ENCODE measurements around the gene SMG6.
"Not testable (repeated sequence)": the region's sequence is repeated elsewhere in the genome, so short reads cannot be mapped to it uniquely, and the experiment has no call there.

SMG6 gene

DNA sequence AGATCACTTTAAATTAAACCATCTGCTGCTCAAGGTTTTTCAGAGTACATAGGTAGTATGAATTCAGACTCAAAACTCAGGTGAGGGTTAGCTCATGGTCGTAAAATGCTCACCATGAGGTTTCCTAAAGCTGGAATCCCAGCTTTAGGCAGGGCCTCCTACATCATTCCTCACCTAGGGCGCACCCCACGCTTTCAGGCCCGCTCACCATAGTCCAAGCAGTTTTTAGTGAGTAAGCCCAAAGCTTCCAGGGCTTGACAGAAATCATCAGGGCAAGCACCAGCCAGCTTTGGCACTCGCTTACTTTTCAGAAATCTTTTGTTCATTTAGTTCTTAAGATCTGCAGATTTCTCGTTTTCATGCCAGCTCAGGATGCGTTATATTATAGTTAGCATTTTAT is 158.9 kb downstream of the SMG6 start:
- DNase-seq (ENCODE audit: low read depth), result no peak

DNA sequence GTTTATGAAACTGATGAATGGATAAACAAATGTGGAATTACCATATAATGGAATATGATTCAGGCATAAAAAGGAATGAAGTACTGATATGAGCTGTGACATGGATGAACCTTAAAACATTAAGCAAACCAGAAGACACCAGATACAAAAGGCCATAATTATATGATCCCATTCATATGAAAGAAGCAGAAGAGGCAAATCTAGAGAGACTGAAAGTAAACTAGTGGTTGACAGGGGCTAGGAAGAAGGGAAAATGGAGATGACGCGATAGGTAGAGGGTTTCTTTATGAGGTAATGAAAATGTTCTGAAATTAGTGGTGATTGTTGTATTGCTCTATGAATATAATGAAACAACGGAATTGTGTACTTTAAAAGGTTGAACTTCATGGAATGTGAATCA is 160.3 kb downstream of the SMG6 start:
- no peak for DNase-seq (ENCODE audit: low read depth)

DNA sequence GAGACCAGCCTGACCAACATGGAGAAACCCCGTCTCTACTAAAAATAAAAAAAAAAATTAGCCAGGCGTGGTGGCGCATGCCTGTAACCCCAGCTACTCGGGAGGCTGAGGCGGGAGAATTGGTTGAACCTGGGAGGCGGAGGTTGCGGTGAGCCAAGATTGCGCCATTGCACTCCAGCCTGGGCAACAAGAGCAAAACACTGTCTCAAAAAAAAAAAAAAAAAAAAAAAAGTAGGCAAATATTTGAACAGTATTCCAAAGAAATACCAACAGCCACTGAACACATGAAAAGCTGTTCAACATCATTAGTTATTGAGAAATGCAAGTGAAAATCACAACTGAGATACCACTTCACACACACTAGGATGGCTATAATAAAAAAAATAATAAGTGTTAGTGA is 160.9 kb downstream of the SMG6 start:
- not testable (repeated sequence) for DNase-seq (ENCODE audit: low read depth)

DNA sequence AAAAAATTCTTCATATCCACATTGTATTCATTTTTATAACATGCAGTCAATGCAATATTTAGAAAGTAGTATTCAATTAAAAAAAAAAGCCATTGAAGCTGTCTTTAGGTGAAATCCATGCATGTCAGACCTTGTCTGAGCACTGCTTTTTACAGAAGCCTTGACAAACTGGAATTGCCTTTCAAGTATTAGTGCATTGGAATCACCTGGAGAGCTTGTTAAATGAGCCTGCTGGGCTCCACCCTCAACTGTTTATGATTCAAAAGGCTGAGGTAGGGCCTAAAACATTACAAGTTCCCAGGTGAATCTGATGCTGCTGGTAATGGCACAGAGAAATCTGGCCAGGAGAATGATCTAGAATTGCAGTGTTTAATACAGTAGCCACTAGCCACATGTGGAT is 162.9 kb downstream of the SMG6 start:
- no peak for DNase-seq (ENCODE audit: low read depth)

DNA sequence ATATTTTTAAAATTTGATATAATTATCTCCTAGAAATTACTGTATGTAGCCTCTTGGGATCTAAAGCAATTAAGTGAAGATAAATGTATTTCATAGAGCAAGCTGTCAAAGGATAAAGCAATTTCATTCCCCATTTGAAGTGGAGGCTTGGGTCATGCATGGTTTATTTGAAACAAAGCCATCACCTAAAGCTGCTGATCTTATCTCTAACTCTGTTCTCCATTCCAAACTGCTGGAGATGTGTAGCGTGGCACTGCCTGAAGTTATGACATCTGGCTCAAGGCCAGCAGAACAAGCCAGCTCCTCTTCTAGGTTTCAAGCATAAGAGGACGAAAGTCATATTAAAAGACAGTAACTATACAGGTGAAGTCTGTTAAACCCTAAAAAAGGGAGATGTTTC is 164.8 kb downstream of the SMG6 start:
- DNase-seq (ENCODE audit: low read depth), result peak; percentile 70

DNA sequence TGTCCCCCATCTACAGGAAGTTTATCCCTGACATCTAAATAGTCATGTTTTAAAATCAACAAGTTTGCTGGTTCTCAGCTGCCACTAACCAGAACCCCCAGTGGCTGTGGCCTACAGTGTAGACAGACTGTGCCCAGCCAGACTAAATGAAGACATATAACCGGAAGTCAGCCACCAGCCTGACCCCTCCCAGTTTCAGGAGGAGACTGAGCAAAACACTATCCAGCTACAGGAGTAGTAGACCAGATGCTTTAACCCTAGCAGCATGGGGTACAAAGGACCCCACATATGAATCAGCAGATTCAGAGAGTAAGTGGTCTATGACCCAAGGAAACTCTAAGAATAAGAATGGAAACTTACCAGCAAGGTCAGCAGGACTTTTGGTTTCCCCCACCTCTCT is 165.3 kb downstream of the SMG6 start:
- DNase-seq (ENCODE audit: low read depth), result no peak

DNA sequence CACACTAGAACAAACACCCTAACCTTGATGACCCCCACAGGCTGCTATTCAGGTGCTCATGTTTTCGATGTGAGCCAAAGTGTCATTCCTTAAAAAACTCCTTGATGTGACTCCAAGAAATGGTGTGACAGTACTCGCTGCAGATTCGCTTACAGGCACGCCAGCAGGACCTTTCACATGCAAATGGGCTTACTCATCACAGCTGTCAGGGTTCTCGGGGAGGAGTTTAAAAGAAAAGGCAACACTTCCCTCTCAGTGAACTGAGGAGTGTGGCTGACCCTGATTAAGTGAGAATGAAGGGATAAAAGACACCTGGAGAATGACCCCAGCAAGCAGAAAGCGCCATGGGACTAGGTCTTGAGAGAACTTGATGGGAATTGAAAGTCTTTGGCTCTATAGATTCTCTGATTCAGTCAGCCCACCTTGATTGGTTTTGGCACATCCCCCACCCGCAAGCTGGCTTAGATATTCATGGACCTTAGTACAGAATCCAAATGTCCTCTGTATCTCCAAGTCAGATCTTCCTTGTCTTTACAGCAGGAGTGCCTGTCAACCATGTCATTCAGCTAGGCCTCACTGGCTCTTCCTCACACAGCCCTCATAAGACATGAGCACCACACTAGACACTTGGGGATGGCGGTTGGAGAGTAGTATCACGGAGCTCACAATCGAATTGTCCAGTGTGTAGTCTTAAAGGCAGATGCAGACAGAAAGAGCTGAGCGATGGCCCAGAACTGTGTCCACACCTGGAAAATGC is 166.1 kb downstream of the SMG6 start:
- DNase-seq (ENCODE audit: low read depth), result peak; percentile 75

DNA sequence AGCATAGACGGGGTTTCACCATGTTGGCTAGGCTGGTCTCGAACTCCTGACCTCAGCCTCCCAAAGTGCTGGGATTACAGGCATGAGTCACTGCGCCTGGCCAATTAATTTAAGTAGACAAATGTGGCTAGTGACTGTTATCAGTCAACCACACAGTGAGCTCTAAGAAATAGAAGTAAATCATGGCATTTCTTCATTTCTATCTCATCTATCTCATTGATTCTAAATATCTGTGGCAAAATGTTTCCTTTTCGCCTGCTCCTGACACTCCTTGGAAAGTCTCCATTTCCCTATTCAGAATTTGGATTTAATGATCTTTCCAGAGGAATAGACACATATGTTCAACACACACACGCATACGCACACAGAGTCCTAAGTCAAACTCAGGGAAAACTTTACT is 167.3 kb downstream of the SMG6 start:
- DNase-seq (ENCODE audit: low read depth), result peak; percentile 69

DNA sequence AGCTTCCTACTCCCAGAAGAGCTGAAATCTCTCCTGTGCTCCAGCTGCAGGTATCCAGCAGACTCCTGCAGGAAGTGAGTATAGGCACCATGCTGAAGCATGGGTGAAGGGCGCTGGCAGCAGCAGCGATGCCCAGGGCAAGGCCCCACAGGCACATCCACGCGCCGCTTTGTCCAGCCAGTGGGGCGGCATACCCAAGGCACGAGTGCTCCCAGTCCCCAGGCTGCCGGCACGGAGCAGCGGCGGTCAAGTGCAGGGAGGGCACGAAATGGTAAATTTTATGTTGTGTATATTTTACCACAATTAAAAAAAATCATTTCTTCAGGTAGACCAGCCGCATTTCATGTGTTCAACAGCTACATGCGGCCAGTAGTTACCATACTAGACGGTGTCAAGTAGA is 175.6 kb downstream of the SMG6 start:
- no peak for DNase-seq (ENCODE audit: low read depth)

DNA sequence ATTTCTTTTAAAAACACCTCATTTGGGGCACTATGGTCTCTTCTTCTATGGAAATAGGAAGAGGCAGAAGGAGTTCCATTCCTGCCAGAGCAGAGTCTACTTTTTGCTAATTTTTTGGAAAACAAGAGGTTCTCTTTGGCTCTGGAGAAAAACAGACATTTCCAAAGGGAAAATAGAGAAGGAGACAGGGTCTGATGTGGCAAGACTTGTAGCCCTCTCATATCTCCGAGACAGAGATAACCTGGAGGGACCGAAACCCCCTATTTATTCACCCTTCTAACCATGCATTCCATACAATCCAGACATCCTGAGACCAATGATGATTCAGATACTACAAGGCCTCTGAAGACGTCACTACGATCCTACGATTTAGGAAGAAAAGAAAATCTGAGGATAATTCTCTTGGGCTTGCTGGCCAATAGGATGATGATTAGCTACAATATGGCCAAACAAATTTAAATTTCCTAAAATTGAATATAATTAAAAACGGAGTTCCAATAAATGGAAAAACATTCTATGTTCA is 178.5 kb downstream of the SMG6 start:
- DNase-seq (ENCODE audit: low read depth), result peak; percentile 94

DNA sequence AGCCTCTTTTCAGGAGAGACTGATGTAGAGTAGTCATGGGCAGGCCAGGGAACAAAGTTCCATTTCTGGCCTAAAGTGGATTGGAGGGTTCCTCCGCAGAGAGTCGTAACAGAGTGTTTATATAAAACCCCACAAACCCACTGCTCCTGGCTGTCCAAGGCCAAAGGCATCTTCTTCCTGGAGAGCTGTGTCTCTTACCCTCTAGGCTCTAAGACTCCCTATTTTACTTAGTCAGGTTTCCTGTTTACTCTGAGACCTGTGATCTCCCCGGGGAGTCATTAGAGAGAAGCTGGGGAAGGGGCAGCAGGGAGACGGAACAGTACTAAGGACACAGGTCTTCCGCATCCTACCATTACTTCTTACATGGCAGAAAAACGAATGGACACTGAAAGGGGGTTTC is 179.2 kb downstream of the SMG6 start:
- peak; percentile 60 for DNase-seq (ENCODE audit: low read depth)

DNA sequence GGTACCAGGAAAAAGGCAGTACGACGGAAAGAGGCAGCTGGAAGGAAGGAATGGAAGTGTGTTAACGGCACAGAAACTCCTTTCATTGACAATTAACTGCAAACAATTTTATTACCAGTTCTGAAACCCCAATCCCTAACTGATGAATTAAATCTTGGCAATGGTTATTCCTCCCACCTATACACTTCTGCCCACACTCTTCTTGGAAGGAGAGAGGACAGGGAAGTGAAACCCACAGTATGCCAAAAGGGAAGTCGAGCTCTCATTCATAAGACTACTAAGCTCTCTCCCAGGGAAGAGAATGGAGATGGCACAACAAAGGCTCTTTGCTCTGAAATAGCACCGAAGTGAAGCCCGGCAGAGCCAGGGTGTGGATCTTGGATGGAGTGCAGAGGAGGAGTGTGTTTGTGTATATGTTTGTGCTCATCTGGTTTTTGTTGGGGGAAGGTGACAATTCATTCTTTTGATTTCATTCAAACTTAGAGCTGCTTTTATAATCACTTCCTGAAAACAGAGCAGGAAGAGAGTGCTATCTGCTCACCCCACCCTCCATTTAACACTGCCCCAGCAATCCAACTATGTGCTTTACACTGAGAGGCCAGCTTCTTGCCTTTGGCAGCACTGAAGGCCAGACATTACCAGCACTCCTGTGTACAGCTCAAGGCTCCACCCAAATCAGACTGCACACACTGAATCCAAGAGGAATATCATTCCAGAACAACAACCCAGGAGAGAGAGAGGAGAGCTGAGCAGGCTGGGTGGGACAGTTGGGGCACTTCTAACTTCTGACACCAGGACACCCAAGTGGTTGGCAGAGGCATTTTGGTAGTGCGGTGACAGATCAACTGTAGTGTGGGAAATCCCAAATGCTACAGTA is 180.0 kb downstream of the SMG6 start:
- peak; percentile 42 for DNase-seq (ENCODE audit: low read depth)

DNA sequence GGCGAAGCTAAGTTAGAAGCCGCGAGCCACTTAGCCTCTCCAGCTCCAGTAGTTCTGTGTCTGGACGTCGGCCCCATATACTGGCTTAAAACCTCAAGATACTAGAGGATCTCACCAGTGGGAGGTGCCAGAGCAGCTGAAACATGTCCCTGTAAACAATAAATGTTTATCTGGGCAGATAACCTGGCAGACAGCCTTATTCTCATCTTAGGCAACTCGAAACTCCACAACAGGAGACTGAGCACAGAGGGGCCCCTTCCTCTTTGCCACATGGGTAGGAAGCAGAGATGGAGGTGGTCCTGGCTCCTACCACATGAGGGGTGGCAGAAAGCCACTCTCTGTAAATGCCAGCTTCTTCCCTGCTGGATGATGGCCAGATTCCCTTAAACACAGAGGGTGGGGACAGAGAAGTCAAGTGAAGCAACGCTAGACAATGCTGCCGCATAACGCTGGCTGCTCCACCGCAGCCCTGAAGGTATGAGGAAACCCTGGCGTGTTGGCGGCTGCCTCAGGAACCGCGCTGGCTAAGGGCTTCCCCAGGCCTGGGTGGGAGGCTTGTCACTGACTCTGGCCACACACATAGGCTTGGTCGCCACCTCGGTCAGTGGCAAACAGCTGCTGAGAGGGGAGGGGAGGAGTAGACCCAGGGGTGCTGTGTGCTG is 180.8 kb downstream of the SMG6 start:
- DNase-seq (ENCODE audit: low read depth), result peak; percentile 94

DNA sequence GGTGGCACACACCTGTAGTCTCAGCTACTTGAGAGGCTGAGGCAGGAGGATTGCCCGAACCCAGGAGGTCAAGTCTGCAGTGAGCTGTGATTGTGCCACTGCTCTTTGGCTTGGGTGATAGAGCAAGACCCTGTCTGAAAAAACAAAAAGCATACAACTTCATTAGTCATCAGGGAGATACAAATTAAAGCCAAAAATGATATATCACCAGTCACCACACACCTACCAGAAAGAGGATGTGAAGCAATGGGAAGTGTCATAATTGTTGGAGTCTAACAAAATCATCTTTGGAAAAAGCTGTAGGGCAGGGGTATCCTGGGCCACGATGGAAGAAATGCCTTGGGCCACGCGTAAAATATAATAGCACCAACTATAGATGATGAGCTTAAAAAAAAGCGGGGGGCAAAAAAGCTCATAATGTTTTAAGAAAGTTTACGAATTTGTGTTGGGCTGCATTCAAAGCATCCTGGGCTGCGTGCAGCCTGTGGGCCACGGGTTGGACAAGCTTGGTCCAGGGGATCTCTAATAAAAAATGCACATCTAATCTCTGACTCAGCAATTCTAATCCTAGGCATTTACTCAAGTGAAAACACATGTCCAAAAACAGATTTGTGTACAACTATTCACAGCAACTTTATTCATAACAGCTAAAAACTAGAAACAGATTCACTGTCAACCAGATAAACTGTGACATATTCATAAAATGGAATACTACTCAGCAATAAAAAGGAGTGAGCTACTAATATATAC is 182.8 kb downstream of the SMG6 start:
- DNase-seq (ENCODE audit: low read depth), result peak; percentile 92

DNA sequence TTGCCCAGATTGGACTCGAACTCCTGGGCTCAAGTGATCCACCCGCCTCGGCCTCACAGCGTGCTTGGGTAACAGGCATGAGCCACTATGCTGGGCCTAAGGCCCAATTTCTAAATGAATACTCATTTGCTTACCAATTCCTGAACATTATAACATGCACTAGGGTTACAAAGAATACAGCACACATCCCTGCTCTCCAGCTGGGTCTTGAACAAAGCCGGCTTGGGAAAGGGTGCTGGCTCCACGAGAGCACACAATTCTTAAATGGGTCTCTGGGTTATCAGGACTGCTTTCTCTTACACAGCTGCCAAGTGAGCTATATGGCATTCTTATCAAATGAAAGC is 190.3 kb downstream of the SMG6 start:
- DNase-seq (ENCODE audit: low read depth), result no peak

DNA sequence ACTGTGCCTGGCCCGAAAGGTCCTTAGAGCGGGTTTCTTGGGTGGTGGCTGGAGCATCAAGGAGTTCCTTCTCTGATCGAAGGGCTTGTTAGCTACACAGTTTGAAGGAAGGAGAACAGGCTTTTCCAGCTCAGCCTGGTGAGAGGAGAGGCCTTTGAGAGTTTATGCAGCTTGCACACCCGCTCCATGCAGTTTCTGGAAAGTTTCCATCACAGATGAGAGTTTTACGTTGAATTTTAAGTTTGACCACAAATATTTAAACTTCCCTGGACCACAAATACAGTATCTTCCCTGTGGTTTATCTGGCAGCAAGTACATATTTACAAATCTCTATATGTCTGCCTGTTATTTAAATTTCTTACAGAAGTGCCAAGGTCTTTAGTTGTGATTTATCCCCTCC is 191.9 kb downstream of the SMG6 start:
- peak; percentile 96 for DNase-seq (ENCODE audit: low read depth)

DNA sequence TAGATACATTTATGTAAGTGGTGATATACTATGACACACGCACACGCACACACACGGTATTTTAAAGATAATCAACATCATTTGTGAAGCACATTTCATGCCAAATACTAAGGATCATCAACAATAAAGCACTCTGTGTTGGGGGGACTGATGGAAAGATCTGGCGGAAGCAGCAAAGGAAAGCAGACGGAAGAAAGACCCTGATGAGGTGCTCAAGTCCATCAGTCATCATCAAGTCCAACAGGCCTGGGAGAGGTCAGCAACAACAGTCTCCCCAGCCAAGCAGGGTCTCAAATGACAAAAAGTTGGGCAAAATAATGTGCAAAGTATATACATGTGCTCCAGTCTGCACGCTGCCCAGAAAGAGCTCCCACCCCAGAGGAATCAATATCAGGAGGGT is 193.1 kb downstream of the SMG6 start:
- DNase-seq (ENCODE audit: low read depth), result no peak

DNA sequence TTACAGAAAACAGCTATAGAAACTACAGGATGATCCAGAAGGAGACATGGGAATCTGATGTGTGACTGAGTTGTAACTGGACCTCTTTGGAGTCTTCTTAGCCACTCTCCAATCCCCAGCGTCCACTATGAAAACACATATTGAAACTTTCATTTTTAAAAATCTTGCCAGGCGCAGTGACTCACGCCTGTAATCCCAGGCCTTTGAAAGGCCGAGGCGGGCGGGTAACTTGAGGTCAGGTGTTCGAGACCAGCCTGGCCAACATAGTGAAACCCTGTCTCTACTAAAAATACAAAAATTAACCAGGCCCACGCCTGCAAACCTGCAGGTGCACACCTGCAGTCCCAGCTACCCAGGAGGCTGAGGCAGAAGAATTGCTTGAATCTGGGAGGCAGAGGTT is 195.4 kb downstream of the SMG6 start:
- no peak for DNase-seq (ENCODE audit: low read depth)

DNA sequence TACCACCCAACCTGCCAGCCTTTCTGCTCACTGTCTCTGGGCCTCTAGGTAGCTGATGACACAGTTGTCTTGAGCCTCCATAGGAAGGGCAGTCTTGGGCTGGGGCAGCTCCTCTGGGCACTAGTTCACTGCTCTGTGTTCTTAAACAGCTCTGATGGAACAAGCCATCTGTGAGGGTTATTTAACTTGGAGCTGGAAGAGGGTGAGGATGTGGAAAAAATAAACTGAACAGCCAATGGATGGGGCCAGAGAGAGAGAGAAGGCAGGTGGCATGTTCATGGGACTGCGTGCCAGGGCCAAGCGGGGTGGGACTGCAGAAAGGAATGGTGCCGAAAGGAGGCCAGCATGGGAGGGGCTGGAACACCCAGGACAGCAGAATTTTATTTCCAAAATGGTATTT is 196.1 kb downstream of the SMG6 start:
- DNase-seq (ENCODE audit: low read depth), result no peak

DNA sequence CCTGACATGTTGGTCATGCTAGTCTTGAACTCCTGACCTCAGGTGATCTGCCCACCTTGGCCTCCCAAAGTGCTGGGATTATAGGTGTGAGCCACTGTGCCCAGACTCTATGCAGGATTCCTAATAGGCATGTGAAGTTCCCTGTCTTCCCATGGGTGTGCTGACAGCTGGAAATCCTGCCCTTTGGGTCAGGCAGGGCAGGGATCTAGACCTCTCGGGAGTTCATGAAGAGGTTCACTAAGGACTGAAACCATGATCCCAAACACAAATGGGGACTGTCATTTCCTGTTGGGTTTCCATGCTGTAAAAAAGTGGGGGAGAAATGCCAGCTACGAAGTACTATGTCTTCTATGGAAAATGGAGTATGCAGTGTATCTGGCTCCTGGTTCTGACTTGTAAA is 196.5 kb downstream of the SMG6 start:
- DNase-seq (ENCODE audit: low read depth), result no peak

DNA sequence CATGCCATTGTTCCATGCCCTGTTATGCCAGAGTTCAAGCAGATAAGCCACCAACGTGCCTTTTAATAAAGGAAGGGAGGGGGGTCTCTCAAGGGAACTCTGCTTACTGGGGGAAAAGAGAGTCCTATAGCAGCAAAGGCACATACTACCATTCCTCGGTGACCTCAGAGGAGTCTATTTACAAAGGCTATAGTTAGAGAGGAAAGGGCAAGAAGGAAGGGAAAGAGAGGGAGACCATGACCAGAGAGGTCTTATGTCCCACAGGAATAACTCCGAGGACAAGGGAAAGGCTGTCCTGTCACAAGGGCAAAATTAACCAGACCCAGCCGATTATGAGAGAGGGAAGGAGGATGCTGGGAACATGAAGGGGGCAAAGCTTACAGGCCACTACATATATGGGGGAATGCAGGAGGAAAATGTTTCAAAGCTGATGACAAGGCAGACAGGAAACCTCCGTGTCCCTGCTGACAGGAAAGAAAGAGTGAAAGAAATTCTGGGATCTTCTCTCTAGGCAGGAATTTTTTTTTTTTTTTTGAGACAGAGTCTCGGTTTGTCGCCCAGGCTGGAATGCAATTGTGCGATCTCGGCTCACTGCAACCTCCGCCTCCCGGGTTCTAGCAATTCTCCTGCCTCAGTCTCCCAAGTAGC is 197.2 kb downstream of the SMG6 start:
- no peak for DNase-seq (ENCODE audit: low read depth)

DNA sequence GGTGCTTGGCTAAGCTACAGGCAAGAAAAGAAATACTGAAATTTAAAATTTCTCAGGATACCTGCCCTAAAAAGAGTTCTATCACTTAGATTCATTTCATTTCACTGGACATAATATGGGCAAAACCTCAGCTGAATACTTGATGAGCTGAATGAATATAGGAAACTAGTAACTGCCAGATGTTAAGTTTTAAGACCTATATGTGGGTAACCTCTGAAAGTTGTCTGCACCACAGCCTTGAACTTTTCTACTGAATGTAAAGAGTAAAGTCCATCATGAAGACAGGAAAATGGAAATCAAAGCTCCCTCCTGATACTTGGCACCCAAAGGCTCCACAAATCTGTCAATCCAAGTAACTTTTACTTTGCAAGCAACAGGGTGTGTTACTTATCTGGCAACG is 197.9 kb downstream of the SMG6 start:
- no peak for DNase-seq (ENCODE audit: low read depth)
